ENCODE results near the gene IMPG1.
A peak's percentile ranks its signal among the peaks of the same experiment; 100 is the strongest.
"Not testable (repeated sequence)": the region's sequence is repeated elsewhere in the genome, so short reads cannot be mapped to it uniquely, and the experiment has no call there.

The IMPG1 gene

GRCh38 chr6:75905129-75905528, 167.3 kb downstream of the IMPG1 start:
- H3K27ac ChIP-seq (ENCODE audit: low read depth, low read length); H4K5ac ChIP-seq (ENCODE audit: low read length); H4K8ac ChIP-seq (ENCODE audit: low read depth, low read length); H2BK15ac ChIP-seq (replicated peaks; ENCODE audit: low read depth); H3K27me3 ChIP-seq (ENCODE audit: insufficient read depth, low read length, poor library complexity); H2BK5ac ChIP-seq (ENCODE audit: low read length); H3K18ac ChIP-seq (ENCODE audit: low read length); H3K4ac ChIP-seq (ENCODE audit: low read depth, low read length); DNase-seq; H3K4me1 ChIP-seq (ENCODE audit: control insufficient read depth, low read depth, low read length); H3K23ac ChIP-seq (ENCODE audit: low read length); H3K79me1 ChIP-seq (ENCODE audit: low read length); H3K56ac ChIP-seq (ENCODE audit: low read length); H3K4me3 ChIP-seq (ENCODE audit: low read length); H2AK5ac ChIP-seq (ENCODE audit: low read length); H2BK120ac ChIP-seq (ENCODE audit: low read depth, low read length); H3K36me3 ChIP-seq (ENCODE audit: control insufficient read depth, insufficient read depth, low read length); H3K4me2 ChIP-seq (ENCODE audit: low read length); H3K9ac ChIP-seq (ENCODE audit: low read length); H3K79me2 ChIP-seq (ENCODE audit: control insufficient read depth, insufficient read depth, low read length): not testable (repeated sequence)
- no CpG with 5 or more reads among the region's 14 CpGs for WGBS (ENCODE audit: extremely low coverage, insufficient coverage, low lambda C conversion rate)

GRCh38 chr6:75900216-75900615, 172.2 kb downstream of the IMPG1 start:
- not testable (repeated sequence) for H2BK120ac ChIP-seq (ENCODE audit: low read depth, low read length); H4K5ac ChIP-seq (ENCODE audit: low read length)
- no CpG with 5 or more reads among the region's 1 CpG for WGBS (ENCODE audit: extremely low coverage, insufficient coverage, low lambda C conversion rate)

GRCh38 chr6:75896526-75896925, 175.9 kb downstream of the IMPG1 start:
- peak; percentile 45 for DNase-seq
- Histone ChIP-seq H2AK5ac (ENCODE audit: low read length) (no peak overlapping the region), H4K5ac (ENCODE audit: low read length) (no peak overlapping the region), H3K4ac (ENCODE audit: low read depth, low read length) (no peak overlapping the region), H3K23ac (ENCODE audit: low read length) (no peak overlapping the region), H2BK15ac (replicated peaks; ENCODE audit: low read depth) (no peak overlapping the region), H3K9ac (ENCODE audit: low read length) (no peak overlapping the region), H2BK5ac (ENCODE audit: low read length) (no peak overlapping the region), H2BK120ac (ENCODE audit: low read depth, low read length) (no peak overlapping the region), H3K4me2 (ENCODE audit: low read length) (no peak overlapping the region), H3K79me1 (ENCODE audit: low read length) (no peaks in the 10 kb centered on the region), H3K36me3 (ENCODE audit: control insufficient read depth, insufficient read depth, low read length) (no peaks in the 10 kb centered on the region), H3K4me1 (ENCODE audit: control insufficient read depth, low read depth, low read length) (no peaks in the 10 kb centered on the region), H4K8ac (ENCODE audit: low read depth, low read length) (no peak overlapping the region), H3K27ac (ENCODE audit: low read depth, low read length) (no peak overlapping the region), H3K79me2 (ENCODE audit: control insufficient read depth, insufficient read depth, low read length) (no peaks in the 10 kb centered on the region), H3K4me3 (ENCODE audit: low read length) (no peak overlapping the region), H3K27me3 (ENCODE audit: insufficient read depth, low read length, poor library complexity) (no peaks in the 10 kb centered on the region), H3K56ac (ENCODE audit: low read length) (no peak overlapping the region), H3K18ac (ENCODE audit: low read length) (no peak overlapping the region)
- WGBS (ENCODE audit: extremely low coverage, insufficient coverage, low lambda C conversion rate): no CpG with 5 or more reads among the region's 3 CpGs

More at GRCh38 chr6:75900216-75900615, 172.2 kb downstream of the IMPG1 start:
- H3K4ac ChIP-seq (ENCODE audit: low read depth, low read length); H3K9ac ChIP-seq (ENCODE audit: low read length); H3K79me2 ChIP-seq (ENCODE audit: control insufficient read depth, insufficient read depth, low read length); H4K8ac ChIP-seq (ENCODE audit: low read depth, low read length); H3K4me1 ChIP-seq (ENCODE audit: control insufficient read depth, low read depth, low read length); H2BK5ac ChIP-seq (ENCODE audit: low read length); DNase-seq; H3K27ac ChIP-seq (ENCODE audit: low read depth, low read length); H3K4me3 ChIP-seq (ENCODE audit: low read length); H2AK5ac ChIP-seq (ENCODE audit: low read length); H3K56ac ChIP-seq (ENCODE audit: low read length); H3K4me2 ChIP-seq (ENCODE audit: low read length); H3K18ac ChIP-seq (ENCODE audit: low read length); H3K36me3 ChIP-seq (ENCODE audit: control insufficient read depth, insufficient read depth, low read length); H3K79me1 ChIP-seq (ENCODE audit: low read length); H3K23ac ChIP-seq (ENCODE audit: low read length); H2BK15ac ChIP-seq (replicated peaks; ENCODE audit: low read depth); H3K27me3 ChIP-seq (ENCODE audit: insufficient read depth, low read length, poor library complexity): not testable (repeated sequence)

GRCh38 chr6:75893776-75894152, 178.7 kb downstream of the IMPG1 start:
- Histone ChIP-seq H3K4me3 (ENCODE audit: low read length) (no peak overlapping the region), H3K23ac (ENCODE audit: low read length) (no peak overlapping the region), H3K4me1 (ENCODE audit: control insufficient read depth, low read depth, low read length) (no peaks in the 10 kb centered on the region), H2BK5ac (ENCODE audit: low read length) (no peak overlapping the region), H3K9ac (ENCODE audit: low read length) (no peak overlapping the region), H3K4ac (ENCODE audit: low read depth, low read length) (no peak overlapping the region), H2BK15ac (replicated peaks; ENCODE audit: low read depth) (no peak overlapping the region), H3K79me1 (ENCODE audit: low read length) (no peaks in the 10 kb centered on the region), H3K18ac (ENCODE audit: low read length) (no peak overlapping the region), H2BK120ac (ENCODE audit: low read depth, low read length) (no peak overlapping the region), H3K27ac (ENCODE audit: low read depth, low read length) (no peak overlapping the region), H3K36me3 (ENCODE audit: control insufficient read depth, insufficient read depth, low read length) (no peaks in the 10 kb centered on the region), H3K4me2 (ENCODE audit: low read length) (no peak overlapping the region), H2AK5ac (ENCODE audit: low read length) (no peak overlapping the region), H3K27me3 (ENCODE audit: insufficient read depth, low read length, poor library complexity) (no peaks in the 10 kb centered on the region), H4K8ac (ENCODE audit: low read depth, low read length) (no peak overlapping the region), H3K56ac (ENCODE audit: low read length) (no peak overlapping the region), H4K5ac (ENCODE audit: low read length) (no peak overlapping the region), H3K79me2 (ENCODE audit: control insufficient read depth, insufficient read depth, low read length) (no peaks in the 10 kb centered on the region)
- DNase-seq: peak; percentile 38
- WGBS (ENCODE audit: extremely low coverage, insufficient coverage, low lambda C conversion rate): no CpG with 5 or more reads among the region's 2 CpGs

DNA sequence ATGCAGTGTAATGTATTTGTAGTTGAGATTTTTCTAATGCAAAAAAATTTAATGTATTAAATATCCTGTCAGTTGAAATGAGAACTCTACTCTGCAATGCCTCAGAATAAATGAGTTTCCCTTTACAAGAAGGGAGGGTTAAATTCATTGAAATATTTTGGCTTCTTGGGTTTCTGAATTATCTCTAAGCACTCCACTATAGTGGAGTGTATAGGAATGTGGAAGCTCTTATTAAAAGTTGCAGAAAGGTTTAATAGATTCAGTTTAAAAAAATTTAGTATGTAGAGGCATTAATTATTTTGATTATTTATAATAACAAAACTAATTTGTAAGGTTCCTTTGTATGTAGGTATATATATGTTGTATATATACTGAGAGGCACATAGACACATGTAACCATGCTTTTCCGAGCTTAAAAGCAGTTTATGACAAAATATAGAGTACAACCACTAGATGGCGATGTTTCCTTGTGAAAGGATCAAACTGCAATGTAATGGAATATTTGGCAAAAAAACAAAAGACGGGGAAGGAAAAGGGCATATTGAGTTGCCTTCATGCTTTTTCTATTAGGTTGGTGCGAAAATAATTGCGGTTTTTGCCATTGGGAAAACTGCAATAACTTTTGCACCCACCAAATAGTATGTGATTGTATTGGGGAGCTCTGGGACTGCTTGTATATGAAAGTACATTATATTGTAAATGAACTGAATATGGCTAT, 179.2 kb downstream of the IMPG1 start:
- Histone ChIP-seq H2BK5ac (ENCODE audit: low read length) (no peak overlapping the region), H4K8ac (ENCODE audit: low read depth, low read length) (no peak overlapping the region), H2AK5ac (ENCODE audit: low read length) (no peak overlapping the region), H3K79me2 (ENCODE audit: control insufficient read depth, insufficient read depth, low read length) (no peaks in the 10 kb centered on the region), H3K18ac (ENCODE audit: low read length) (no peak overlapping the region), H3K23ac (ENCODE audit: low read length) (no peak overlapping the region), H4K5ac (ENCODE audit: low read length) (no peak overlapping the region), H3K27me3 (ENCODE audit: insufficient read depth, low read length, poor library complexity) (no peaks in the 10 kb centered on the region), H3K56ac (ENCODE audit: low read length) (no peak overlapping the region), H3K79me1 (ENCODE audit: low read length) (no peaks in the 10 kb centered on the region), H3K4me2 (ENCODE audit: low read length) (no peak overlapping the region), H2BK15ac (replicated peaks; ENCODE audit: low read depth) (no peak overlapping the region), H3K27ac (ENCODE audit: low read depth, low read length) (no peak overlapping the region), H3K4me3 (ENCODE audit: low read length) (no peak overlapping the region), H3K4me1 (ENCODE audit: control insufficient read depth, low read depth, low read length) (no peaks in the 10 kb centered on the region), H3K9ac (ENCODE audit: low read length) (no peak overlapping the region), H2BK120ac (ENCODE audit: low read depth, low read length) (no peak overlapping the region), H3K4ac (ENCODE audit: low read depth, low read length) (no peak overlapping the region), H3K36me3 (ENCODE audit: control insufficient read depth, insufficient read depth, low read length) (no peaks in the 10 kb centered on the region)
- DNase-seq: peak; percentile 76
- no CpG with 5 or more reads among the region's 5 CpGs for WGBS (ENCODE audit: extremely low coverage, insufficient coverage, low lambda C conversion rate)

DNA sequence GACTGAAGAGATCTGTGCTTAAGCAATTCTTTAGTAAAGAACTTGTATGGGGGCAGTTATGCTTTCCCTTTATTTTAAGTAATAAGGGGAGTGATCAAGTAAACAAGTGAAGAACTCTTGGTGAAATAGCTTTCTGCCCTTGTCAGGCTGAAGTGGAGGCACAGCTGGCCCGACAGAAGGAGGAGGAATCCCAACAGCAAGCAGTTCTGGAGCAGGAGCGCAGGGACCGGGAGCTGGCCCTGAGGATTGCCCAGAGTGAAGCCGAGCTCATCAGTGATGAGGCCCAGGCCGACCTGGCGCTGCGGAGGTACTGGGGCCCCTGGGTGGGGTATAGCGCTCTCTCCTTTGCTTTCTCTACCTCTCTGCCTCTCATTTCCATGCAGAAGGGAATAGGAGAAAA, 180.1 kb downstream of the IMPG1 start:
- H4K5ac ChIP-seq (ENCODE audit: low read length): no peak overlapping the region
- no peaks in the 10 kb centered on the region for H3K79me2 ChIP-seq (ENCODE audit: control insufficient read depth, insufficient read depth, low read length)
- no peaks in the 10 kb centered on the region for H3K36me3 ChIP-seq (ENCODE audit: control insufficient read depth, insufficient read depth, low read length)
- no peak overlapping the region for H2AK5ac ChIP-seq (ENCODE audit: low read length)
- H3K27ac ChIP-seq (ENCODE audit: low read depth, low read length): no peak overlapping the region
- no CpG with 5 or more reads among the region's 8 CpGs for WGBS (ENCODE audit: extremely low coverage, insufficient coverage, low lambda C conversion rate)
- no peak overlapping the region for H3K4me3 ChIP-seq (ENCODE audit: low read length)
- H2BK15ac ChIP-seq (replicated peaks; ENCODE audit: low read depth): no peak overlapping the region
- H2BK120ac ChIP-seq (ENCODE audit: low read depth, low read length): no peak overlapping the region
- no peak overlapping the region for H3K23ac ChIP-seq (ENCODE audit: low read length)
- no peak overlapping the region for H3K4me2 ChIP-seq (ENCODE audit: low read length)
- no peak overlapping the region for H3K4ac ChIP-seq (ENCODE audit: low read depth, low read length)
- no peak overlapping the region for H3K9ac ChIP-seq (ENCODE audit: low read length)
- no peak overlapping the region for H3K18ac ChIP-seq (ENCODE audit: low read length)
- H3K79me1 ChIP-seq (ENCODE audit: low read length): no peaks in the 10 kb centered on the region
- DNase-seq: no peak
- H3K27me3 ChIP-seq (ENCODE audit: insufficient read depth, low read length, poor library complexity): no peaks in the 10 kb centered on the region
- H4K8ac ChIP-seq (ENCODE audit: low read depth, low read length): no peak overlapping the region
- H3K4me1 ChIP-seq (ENCODE audit: control insufficient read depth, low read depth, low read length): no peaks in the 10 kb centered on the region
- no peak overlapping the region for H2BK5ac ChIP-seq (ENCODE audit: low read length)
- no peak overlapping the region for H3K56ac ChIP-seq (ENCODE audit: low read length)
